ENCODE results near the gene SYT2.

- TF ChIP-seq PATZ1 (CRISPR knock-in tag; IDR thresholded peaks at IDR 0.05; ENCODE audit: borderline replicate concordance) (no peak), ESRRG (CRISPR knock-in tag; IDR thresholded peaks at IDR 0.05) (no peak), ZFP3 (CRISPR knock-in tag; IDR thresholded peaks at IDR 0.05) (no peak), SNAI2 (CRISPR knock-in tag; IDR thresholded peaks at IDR 0.05) (no peak), RARB (CRISPR knock-in tag; IDR thresholded peaks at IDR 0.05) (no peak)
- TF ChIP-seq, protein P1, sequence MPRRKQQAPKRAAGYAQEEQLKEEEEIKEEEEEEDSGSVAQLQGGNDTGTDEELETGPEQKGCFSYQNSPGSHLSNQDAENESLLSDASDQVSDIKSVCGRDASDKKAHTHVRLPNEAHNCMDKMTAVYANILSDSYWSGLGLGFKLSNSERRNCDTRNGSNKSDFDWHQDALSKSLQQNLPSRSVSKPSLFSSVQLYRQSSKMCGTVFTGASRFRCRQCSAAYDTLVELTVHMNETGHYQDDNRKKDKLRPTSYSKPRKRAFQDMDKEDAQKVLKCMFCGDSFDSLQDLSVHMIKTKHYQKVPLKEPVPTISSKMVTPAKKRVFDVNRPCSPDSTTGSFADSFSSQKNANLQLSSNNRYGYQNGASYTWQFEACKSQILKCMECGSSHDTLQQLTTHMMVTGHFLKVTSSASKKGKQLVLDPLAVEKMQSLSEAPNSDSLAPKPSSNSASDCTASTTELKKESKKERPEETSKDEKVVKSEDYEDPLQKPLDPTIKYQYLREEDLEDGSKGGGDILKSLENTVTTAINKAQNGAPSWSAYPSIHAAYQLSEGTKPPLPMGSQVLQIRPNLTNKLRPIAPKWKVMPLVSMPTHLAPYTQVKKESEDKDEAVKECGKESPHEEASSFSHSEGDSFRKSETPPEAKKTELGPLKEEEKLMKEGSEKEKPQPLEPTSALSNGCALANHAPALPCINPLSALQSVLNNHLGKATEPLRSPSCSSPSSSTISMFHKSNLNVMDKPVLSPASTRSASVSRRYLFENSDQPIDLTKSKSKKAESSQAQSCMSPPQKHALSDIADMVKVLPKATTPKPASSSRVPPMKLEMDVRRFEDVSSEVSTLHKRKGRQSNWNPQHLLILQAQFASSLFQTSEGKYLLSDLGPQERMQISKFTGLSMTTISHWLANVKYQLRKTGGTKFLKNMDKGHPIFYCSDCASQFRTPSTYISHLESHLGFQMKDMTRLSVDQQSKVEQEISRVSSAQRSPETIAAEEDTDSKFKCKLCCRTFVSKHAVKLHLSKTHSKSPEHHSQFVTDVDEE (CRISPR knock-in tag; IDR thresholded peaks at IDR 0.05), result no peak
Observed at GRCh38 chr1:202658251-202658759, 51.9 kb downstream of the SYT2 start.

Data from SK-N-SH treated with all-trans-retinoic acid at 6 μM for 48 hours (cell line).